Measurements from ENCODE around the gene ABCC1.

DNA sequence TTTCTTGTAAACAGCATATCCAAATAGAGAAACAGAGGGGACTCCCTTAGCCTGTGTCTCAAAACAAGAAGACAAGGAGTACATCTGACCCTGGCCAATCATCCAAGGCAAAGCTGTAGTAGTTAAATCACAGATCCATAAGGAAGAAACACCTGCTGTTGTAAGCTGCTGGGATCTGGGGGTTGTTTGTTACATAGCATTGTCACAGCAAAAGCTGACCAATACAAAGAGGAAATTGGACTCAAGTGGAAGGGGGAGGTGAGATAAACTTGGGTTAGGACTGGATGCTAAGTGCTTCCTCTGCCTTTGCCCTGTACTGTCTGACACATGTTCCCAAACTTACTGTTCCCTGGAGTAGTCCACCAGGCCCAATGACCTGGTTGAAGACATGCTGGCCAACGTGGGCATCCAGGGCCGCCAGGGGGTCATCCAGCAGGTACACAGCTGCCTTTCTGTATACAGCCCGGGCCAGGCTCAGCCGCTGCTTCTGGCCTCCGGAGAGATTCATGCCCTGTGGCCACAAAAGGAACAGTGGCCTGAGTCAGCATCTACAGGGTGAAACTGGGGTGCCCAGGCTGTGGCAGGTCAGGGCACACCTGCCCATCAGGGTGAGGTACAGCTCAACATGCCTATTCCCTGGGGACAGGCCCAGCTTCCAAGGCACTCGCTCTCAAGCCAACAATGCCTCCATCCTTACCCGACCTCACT is 229.2 kb downstream of the ABCC1 start:
- TF ChIP-seq EZH2phosphoT487 (IDR thresholded peaks at IDR 0.05; ENCODE audit: low read depth, severe bottlenecking, unreplicated experiment) (no peak), EZH2 (IDR thresholded peaks at IDR 0.05; ENCODE audit: borderline replicate concordance) (no peak)
- TF ChIP-seq, protein P1, sequence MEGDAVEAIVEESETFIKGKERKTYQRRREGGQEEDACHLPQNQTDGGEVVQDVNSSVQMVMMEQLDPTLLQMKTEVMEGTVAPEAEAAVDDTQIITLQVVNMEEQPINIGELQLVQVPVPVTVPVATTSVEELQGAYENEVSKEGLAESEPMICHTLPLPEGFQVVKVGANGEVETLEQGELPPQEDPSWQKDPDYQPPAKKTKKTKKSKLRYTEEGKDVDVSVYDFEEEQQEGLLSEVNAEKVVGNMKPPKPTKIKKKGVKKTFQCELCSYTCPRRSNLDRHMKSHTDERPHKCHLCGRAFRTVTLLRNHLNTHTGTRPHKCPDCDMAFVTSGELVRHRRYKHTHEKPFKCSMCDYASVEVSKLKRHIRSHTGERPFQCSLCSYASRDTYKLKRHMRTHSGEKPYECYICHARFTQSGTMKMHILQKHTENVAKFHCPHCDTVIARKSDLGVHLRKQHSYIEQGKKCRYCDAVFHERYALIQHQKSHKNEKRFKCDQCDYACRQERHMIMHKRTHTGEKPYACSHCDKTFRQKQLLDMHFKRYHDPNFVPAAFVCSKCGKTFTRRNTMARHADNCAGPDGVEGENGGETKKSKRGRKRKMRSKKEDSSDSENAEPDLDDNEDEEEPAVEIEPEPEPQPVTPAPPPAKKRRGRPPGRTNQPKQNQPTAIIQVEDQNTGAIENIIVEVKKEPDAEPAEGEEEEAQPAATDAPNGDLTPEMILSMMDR (IDR thresholded peaks at IDR 0.05; ENCODE audit: poor library complexity): no peak
